ENCODE data around the gene THRB. TPM values are rescaled to one million over a fixed set of nuclear protein-coding genes. Genes with fewer than 3 reads are reported as not detected.

THRB gene
- total RNA-seq, 1 donor, result 0.36 TPM

- Histone ChIP-seq H3K4me2 (ENCODE audit: insufficient read depth, low read length) (no peak overlapping the region), H3K27me3 (ENCODE audit: insufficient read depth, low read length) (peaks cover 2% of the 10 kb centered on the region), H3K79me2 (ENCODE audit: insufficient read depth, low read length) (no peaks in the 10 kb centered on the region), H4K20me1 (ENCODE audit: insufficient read depth, low read length) (no peaks in the 10 kb centered on the region), H3K4me3 (ENCODE audit: insufficient read depth, low read length) (no peak overlapping the region), H2AFZ (ENCODE audit: low read length) (no peak overlapping the region), H3K4me1 (ENCODE audit: insufficient read depth, low read length) (no peaks in the 10 kb centered on the region), H3K9me3 (ENCODE audit: low read depth, low read length) (no peaks in the 10 kb centered on the region), H3K36me3 (ENCODE audit: insufficient read depth, low read length) (no peaks in the 10 kb centered on the region), H3K27ac (ENCODE audit: low read depth, low read length) (no peak overlapping the region)
- TF ChIP-seq, protein P1, sequence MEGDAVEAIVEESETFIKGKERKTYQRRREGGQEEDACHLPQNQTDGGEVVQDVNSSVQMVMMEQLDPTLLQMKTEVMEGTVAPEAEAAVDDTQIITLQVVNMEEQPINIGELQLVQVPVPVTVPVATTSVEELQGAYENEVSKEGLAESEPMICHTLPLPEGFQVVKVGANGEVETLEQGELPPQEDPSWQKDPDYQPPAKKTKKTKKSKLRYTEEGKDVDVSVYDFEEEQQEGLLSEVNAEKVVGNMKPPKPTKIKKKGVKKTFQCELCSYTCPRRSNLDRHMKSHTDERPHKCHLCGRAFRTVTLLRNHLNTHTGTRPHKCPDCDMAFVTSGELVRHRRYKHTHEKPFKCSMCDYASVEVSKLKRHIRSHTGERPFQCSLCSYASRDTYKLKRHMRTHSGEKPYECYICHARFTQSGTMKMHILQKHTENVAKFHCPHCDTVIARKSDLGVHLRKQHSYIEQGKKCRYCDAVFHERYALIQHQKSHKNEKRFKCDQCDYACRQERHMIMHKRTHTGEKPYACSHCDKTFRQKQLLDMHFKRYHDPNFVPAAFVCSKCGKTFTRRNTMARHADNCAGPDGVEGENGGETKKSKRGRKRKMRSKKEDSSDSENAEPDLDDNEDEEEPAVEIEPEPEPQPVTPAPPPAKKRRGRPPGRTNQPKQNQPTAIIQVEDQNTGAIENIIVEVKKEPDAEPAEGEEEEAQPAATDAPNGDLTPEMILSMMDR (IDR thresholded peaks at IDR 0.05; ENCODE audit: extremely low read depth, low read depth, low read length), result no peak
- DNase-seq (ENCODE audit: insufficient read length, low spot score, missing footprints), result no peak
These were observed 295.4 kb downstream of the THRB start for GRCh38 chr3:24199300-24199699.

GRCh38 chr3:24198728-24199127 is 295.9 kb downstream of the THRB start:
- Histone ChIP-seq H3K9me3 (ENCODE audit: low read depth, low read length) (no peaks in the 10 kb centered on the region), H3K27me3 (ENCODE audit: insufficient read depth, low read length) (peaks cover 2% of the 10 kb centered on the region), H3K36me3 (ENCODE audit: insufficient read depth, low read length) (no peaks in the 10 kb centered on the region), H3K4me2 (ENCODE audit: insufficient read depth, low read length) (no peak overlapping the region), H3K79me2 (ENCODE audit: insufficient read depth, low read length) (no peaks in the 10 kb centered on the region), H2AFZ (ENCODE audit: low read length) (no peak overlapping the region), H3K4me1 (ENCODE audit: insufficient read depth, low read length) (no peaks in the 10 kb centered on the region), H4K20me1 (ENCODE audit: insufficient read depth, low read length) (no peaks in the 10 kb centered on the region), H3K27ac (ENCODE audit: low read depth, low read length) (no peak overlapping the region), H3K4me3 (ENCODE audit: insufficient read depth, low read length) (no peak overlapping the region)
- DNase-seq (ENCODE audit: insufficient read length, low spot score, missing footprints), result no peak
- TF ChIP-seq, protein P1 (IDR thresholded peaks at IDR 0.05; ENCODE audit: extremely low read depth, low read depth, low read length), result no peak

DNA sequence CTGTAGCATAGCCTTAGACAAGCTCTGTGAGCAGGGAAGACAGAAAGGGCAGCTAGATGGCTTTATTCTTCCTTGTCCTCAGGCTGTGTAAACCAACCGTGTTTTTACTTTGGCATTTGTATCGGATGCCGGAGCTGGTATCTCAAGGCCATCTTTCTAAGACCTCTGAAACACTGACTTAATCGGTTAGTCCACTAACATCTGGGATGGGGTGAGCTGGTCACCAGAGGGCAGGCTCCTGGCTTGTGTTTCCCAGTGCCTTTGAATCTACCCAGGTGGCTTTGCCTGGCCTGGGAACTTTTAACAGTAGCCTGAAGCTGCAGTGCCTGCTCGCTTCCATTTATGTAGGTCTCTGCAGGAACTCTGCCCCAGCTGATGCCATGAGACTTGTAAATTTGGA is 296.8 kb downstream of the THRB start:
- no peaks in the 10 kb centered on the region for H3K36me3 ChIP-seq (ENCODE audit: insufficient read depth, low read length)
- no peak overlapping the region for H3K4me3 ChIP-seq (ENCODE audit: insufficient read depth, low read length)
- no peak overlapping the region for H3K4me2 ChIP-seq (ENCODE audit: insufficient read depth, low read length)
- no peak overlapping the region for H3K27ac ChIP-seq (ENCODE audit: low read depth, low read length)
- H3K4me1 ChIP-seq (ENCODE audit: insufficient read depth, low read length), result no peaks in the 10 kb centered on the region
- no peak overlapping the region for H2AFZ ChIP-seq (ENCODE audit: low read length)
- no peaks in the 10 kb centered on the region for H3K79me2 ChIP-seq (ENCODE audit: insufficient read depth, low read length)
- H3K9me3 ChIP-seq (ENCODE audit: low read depth, low read length), result no peaks in the 10 kb centered on the region
- H4K20me1 ChIP-seq (ENCODE audit: insufficient read depth, low read length), result no peaks in the 10 kb centered on the region
- no peak for DNase-seq (ENCODE audit: insufficient read length, low spot score, missing footprints)
- TF ChIP-seq, protein P1 (IDR thresholded peaks at IDR 0.05; ENCODE audit: extremely low read depth, low read depth, low read length), result no peak
- H3K27me3 ChIP-seq (ENCODE audit: insufficient read depth, low read length), result peaks cover 2% of the 10 kb centered on the region

DNA sequence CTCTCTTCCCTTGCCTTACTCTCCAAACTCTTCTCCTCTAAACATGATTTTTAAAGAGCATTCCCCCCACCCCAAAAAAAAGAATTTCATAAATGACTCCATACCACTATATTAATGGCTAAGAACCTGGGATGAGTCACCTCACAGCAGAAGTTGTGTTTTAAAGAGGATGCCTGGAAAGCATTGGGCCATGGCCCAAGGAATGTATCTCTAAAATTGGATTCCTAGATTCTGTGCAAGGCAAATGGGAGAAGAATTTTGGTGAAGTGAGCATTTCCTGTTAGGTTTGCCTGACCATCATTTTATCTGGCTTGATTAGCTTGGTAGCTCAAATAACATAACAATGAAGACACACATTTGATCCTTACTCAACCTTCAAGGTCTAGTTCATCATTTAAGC is 298.1 kb downstream of the THRB start:
- H3K9me3 ChIP-seq (ENCODE audit: low read depth, low read length), result no peaks in the 10 kb centered on the region
- H3K79me2 ChIP-seq (ENCODE audit: insufficient read depth, low read length), result no peaks in the 10 kb centered on the region
- no peaks in the 10 kb centered on the region for H4K20me1 ChIP-seq (ENCODE audit: insufficient read depth, low read length)
- no peaks in the 10 kb centered on the region for H3K4me1 ChIP-seq (ENCODE audit: insufficient read depth, low read length)
- H2AFZ ChIP-seq (ENCODE audit: low read length), result no peak overlapping the region
- no peak overlapping the region for H3K4me3 ChIP-seq (ENCODE audit: insufficient read depth, low read length)
- H3K4me2 ChIP-seq (ENCODE audit: insufficient read depth, low read length), result no peak overlapping the region
- TF ChIP-seq, protein P1 (IDR thresholded peaks at IDR 0.05; ENCODE audit: extremely low read depth, low read depth, low read length), result no peak
- H3K27ac ChIP-seq (ENCODE audit: low read depth, low read length), result no peak overlapping the region
- H3K27me3 ChIP-seq (ENCODE audit: insufficient read depth, low read length), result no peaks in the 10 kb centered on the region
- H3K36me3 ChIP-seq (ENCODE audit: insufficient read depth, low read length), result no peaks in the 10 kb centered on the region
- DNase-seq (ENCODE audit: insufficient read length, low spot score, missing footprints), result no peak

All from osteoblast (primary cell).